GM21515 (cell line): Measurements from ENCODE around the gene CERK.

Experiments
- ATAC-seq: cut with Tn5 transposase; IDR thresholded peaks from one replicate; pipeline ENCODE4 v1.9.1; 2021; ENCODE audit not compliant: unreplicated experiment

Gene CERK

DNA sequence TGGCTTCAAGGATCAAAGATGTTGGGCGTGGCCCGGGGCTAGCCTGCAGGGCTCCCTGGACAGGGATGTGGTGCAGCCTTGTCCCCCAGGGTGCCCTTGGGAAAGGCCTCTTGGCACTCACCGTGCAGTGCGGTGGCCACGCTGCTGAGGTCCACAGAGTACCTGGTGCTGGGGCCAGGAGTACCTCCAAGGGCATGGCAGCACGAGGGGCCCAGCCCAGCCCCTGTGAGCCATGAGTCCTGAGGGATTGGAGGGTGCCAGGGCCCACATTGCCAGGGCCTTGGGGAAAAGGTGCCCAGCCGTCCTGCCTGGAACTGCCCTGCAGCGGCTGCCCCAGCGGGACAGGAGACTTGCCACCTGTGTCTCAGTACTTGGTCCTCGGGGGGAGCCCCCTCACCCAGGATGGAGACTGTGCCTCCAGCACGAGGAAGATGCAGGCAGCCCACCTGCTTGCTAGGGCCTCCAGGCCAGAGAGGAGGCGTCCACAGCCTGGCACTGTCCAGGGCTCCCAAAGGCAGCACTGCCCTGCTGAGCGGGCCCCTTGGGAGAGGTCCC lies 73.7 kb downstream of the CERK start:
- ATAC-seq: no peak

DNA sequence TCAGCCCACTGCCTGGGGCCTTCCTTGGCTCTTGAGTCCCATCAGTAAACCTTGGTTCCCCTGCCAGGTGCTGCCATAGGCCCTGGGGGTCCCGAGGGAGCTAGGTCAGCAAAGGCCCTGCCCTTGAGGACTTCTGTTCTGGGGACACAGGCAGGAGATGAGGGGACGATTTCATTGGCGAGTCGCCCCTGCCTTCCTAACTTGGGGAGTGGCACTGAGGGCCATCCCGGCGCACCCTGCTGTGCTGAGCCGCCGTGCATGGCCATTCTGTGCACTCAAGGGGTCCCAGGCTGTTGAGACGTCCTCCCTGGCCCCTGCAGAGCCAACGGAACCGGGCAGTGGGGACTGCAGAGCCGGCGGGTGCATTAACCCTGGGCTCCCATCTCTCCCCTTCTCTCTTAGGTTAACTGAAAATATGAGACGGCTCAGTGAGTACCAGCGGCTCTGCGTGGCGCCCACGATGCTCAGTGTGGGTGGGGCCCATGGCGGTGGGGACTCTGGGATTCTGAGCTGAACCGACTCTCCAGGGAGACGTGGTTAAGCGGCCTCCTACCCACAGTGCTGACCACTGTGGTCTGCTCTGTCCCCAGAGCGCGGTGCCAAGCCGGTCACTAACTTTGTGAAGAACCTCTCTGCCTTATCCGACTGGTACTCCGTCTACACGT lies 74.5 kb downstream of the CERK start:
- ATAC-seq: no peak

GRCh38 chr22:46663001-46663400 lies 75.1 kb downstream of the CERK start:
- ATAC-seq: no peak

- no peak for ATAC-seq
Measured at GRCh38 chr22:46662226-46662625, 75.8 kb downstream of the CERK start.

DNA sequence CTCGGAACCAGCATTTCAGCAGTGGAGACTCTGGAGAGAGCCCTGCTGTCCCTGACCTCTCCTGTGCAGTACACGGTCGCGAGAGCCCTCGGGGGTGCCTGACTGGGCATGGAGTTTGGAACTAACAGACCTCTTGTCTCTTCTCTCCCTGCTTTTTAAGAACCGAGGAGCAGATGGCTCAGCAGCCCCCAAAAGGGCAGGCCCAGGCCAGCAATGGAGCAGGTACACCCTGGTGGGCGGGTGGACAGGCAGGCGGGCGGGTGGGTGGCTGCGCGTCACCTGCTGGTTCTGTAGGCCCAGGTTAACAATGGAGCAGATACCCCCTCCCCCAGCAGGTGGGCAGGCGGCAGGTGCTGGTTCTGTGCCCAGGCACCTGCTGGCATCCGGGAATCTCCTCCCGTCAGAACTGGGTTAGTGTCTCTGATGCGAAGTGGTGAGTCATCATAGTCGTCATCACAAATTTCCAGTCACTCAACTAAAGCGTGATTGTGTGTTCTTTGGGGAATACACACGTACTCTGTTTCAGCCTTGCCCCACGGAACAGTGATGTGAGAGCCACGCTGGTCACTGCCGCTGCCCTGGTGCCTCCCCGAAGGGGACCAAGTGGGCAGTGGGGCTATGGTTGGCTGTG lies 76.7 kb downstream of the CERK start:
- ATAC-seq: no peak

GRCh38 chr22:46660604-46661201 lies 77.3 kb downstream of the CERK start:
- ATAC-seq: no peak

- no peak for ATAC-seq
Measured at GRCh38 chr22:46659791-46660186, 78.3 kb downstream of the CERK start.

- ATAC-seq: no peak
Measured at GRCh38 chr22:46659059-46659790, 78.8 kb downstream of the CERK start.

GRCh38 chr22:46657996-46658947 lies 79.8 kb downstream of the CERK start:
- ATAC-seq: no peak

- no peak for ATAC-seq
Measured at GRCh38 chr22:46657655-46657953, 80.4 kb downstream of the CERK start.

DNA sequence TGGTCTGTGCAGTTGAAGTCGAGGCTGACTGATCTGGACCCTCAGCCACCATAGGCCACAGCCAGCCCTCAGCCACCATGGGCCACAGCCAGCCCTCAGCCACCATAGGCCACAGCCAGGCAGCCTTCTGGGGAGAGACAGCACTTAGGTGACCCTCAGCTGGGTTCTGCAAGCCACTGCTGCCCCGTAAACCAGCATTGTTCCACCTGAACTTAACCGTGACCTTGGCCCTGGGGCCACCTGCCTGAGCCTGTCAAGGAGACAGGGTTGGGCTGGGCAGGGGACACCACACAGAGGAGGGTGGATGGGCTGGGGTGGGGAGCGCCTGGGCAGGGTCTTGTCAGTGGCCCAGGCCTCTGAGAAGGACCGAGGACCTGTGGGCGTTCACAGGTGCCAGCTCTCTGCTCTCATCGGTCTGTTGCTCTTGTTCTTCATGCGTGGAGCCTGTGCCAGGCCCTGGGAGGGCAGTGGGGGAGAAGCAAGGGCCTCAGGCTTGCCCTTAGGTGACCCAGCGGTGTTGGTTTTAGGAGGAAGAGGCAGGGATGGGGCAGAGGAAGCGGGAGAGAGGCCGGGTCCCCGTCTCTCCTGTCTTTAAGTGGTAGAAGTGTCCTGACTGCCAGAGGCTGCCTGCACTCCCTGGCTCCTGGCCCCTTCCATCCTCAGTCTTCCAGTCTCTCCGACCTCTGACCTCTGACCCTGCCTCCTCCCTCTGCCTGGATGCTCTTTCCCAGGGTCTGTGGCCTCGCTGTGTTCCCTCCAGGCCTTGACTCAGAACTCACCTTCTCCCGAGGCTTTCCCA lies 81.0 kb downstream of the CERK start:
- ATAC-seq: no peak

DNA sequence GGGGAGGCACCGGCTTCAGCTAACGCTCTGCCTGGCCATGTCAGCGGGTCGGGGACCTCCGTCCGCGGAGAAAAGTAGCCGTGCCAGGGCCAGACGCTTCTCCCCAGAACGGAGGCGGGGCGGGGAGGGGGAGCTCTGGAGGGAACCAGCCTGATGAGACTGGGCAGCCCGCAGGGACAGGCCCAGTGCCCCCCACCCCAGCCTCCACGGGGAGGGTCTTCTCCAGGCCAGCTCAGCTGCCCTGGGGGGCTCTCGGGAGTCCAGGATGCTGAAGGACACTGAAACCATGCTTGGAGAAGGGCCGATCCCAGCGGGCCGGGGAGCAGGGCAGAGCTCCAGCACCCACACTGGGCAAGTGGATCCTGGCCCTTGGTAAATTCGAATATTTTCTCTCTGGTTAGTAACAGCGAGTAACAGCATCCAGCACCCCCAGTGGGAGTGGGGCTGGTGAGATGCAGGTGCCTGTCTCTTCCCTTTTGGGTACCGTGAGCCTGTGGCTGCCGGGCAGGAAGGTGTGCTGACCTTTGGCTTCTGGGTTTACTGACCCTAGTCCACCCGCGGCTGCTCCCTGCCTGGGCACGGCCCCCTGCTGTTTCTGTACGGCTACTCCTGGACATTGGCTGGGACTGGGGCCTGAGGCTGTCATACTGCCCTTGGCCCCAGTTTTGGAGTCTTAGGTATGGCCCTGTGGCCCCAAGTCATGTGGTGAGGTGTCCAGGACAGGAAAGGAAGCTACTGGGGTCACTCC lies 82.0 kb downstream of the CERK start:
- no peak for ATAC-seq

- ATAC-seq: no peak
Measured at GRCh38 chr22:46654927-46655595, 83.0 kb downstream of the CERK start.

GRCh38 chr22:46654426-46654825 lies 83.6 kb downstream of the CERK start:
- no peak for ATAC-seq

DNA sequence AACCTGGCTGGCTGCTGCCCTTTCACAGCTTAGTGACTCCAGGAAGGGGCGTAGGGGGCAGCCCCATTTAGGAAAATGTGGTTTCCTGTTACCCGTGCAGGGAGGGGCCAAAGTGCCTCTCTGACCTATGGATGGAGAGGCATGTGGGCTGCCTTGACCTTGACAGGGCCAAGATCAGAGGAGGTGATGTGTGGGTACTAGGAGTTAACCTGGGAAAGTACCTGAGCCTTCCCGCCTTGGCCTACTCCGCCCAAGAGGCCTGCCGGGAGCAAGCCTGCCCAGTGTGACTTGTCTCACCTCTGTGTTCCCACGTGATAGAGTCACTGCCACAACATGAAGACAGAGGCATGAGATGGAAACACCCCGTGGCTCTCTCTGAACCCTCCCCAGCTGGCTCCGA lies 84.5 kb downstream of the CERK start:
- no peak for ATAC-seq

- ATAC-seq: no peak
Measured at GRCh38 chr22:46652847-46653331, 85.2 kb downstream of the CERK start.

DNA sequence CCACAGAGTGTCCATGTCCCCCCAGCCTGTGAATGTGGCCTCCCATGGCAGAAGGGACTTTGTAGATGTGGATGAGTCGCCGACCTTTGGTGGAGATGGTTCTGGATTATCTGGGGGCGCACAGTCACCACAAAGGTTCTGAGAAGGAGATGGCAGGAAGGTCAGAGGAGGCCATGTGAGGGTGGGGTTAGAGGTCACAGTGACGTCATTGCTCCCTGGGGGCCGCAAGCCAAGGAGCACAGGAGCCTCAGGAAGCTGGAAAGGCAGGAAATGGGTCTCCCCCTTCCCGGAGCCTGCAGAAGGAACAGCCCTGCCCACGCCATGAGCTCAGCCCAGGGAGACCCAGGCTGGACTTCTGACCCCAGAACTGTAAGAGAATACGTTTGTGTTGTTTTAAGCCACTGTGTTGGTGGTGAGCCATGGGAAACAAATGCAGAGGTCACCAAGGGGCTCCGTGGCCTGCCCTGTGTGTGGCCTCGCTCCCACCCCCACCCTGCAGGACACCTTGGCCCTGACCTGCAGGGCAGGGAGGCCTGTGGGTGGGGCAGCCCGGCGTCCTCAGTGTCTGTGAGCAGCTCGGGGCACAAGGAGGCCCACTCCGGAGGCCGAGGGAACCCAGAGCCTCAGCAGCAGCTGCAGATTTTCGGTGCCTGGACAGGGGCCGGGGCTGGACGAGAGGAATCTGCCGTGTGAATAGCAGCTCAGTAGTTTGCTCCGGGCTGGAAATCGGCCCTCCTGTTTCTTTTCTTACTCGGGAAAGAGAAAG lies 85.8 kb downstream of the CERK start:
- ATAC-seq: no peak

DNA sequence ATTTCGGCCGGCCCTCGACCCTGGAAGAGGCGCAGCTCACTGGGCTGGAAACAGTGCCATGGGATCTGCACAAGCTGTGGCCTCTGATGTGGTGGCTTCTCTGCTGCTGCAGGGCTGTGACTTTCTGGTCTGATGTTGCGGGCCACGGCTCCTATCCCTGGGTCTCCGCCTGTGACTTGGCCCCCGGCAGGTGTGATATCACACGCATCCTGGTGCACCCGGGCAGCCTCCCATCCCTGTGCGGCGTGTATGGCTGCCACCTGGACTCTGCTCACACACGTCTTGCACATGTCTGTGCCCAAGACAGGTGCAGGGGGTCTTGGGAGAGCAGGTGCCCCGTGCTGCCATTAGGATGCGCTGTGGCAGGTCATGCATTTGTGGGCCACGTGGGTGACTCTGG lies 86.7 kb downstream of the CERK start:
- no peak for ATAC-seq
